Right lobe of liver (tissue), 6 donors: Measurements from ENCODE around the gene TRAF1. TPM values are rescaled to one million over a fixed set of nuclear protein-coding genes. Genes with fewer than 3 reads are reported as not detected.
A peak's percentile ranks its signal among the peaks of the same experiment; 100 is the strongest.

Experiments
- ATAC-seq, 4 donors: fragments of 200-7000 bp; cut with Tn5 transposase; one replicate each; pipeline ENCODE4 v1.9.1; 2020; ENCODE audit warnings: mild to moderate bottlenecking in 4 of 4, moderate library complexity in 4 of 4
- DNase-seq, 3 donors: peaks; one replicate each; pipeline ENCODE4 v3.0.0-alpha.2; 2020
- H3K27ac ChIP-seq, 3 donors: fragments of 200-600 bp; one replicate each; pipeline ENCODE4 v1.8.0; 2022
- H3K27me3 ChIP-seq, 2 donors: fragments of 200-600 bp; one replicate each; pipeline ENCODE4 v1.8.0; 2022
- H3K36me3 ChIP-seq, 4 donors: fragments of 200-600 bp; sonication (generic) in 1 of 4; one replicate each; pipeline versions ENCODE4 v1.5.1 to v1.8.0; 2017 to 2022; ENCODE audit warnings: control low read depth in 1 of 4
- H3K4me1 ChIP-seq, 4 donors: fragments of 200-600 bp; sonication (generic) in 1 of 4; one replicate each; pipeline versions ENCODE4 v1.5.1 to v1.8.0; 2017 to 2022; ENCODE audit warnings: control low read depth in 1 of 4
- H3K4me3 ChIP-seq, 3 donors: fragments of 200-600 bp; one replicate each; pipeline ENCODE4 v1.8.0; 2022
- H3K9me3 ChIP-seq, 4 donors: fragments of 200-600 bp; sonication (generic) in 1 of 4; one replicate each; pipeline versions ENCODE4 v1.5.1 to v1.8.0; 2017 to 2022; ENCODE audit warnings: control low read depth in 1 of 4
- POLR2A ChIP-seq: fragments of 450-650 bp; IDR thresholded peaks from one replicate; pipeline ENCODE4 v1.6.1; 2017; ENCODE audit warnings: antibody characterized with exemption, mild to moderate bottlenecking
- WGBS: methylation state at CpG from one replicate; pipeline ENCODE4 v1.1.6; 2018; ENCODE audit warnings: low coverage, low lambda C conversion rate; ENCODE audit not compliant: insufficient coverage; ENCODE audit errors: missing lambda C conversion rate; 5-methylcytosine and 5-hydroxymethylcytosine counted together
- intact Hi-C, 2 donors: fragments of 100-400 bp; cut with DNase I; formaldehyde crosslinking; loops; one replicate each; pipeline versions ENCODE4 v1.11.2 to v1.14.1; 2022
- total RNA-seq, 6 experiments: library from RNA; depleted of rRNA in 2 of 6; stranded (reverse); fragments of >200 nt in 2 of 6; fragmentation: NEBNext Ultra II Directional in 3 of 6; extraction: Animal tissue kit (Norgen Biotek cat#: 25700) in 3 of 6; gene quantifications; one replicate each; pipeline versions ENCODE4 v1.1.0 to v1.2.4, GENCODE V29; 2016 to 2023
- TF ChIP-seq, protein P1 (sequence below), 4 donors: fragments of 200-600 bp in 3 of 4; fragments of 450-650 bp in 1 of 4; IDR thresholded peaks; one replicate each; pipeline versions ENCODE4 v1.5.1 to v1.8.0; 2016 to 2022; ENCODE audit warnings: antibody characterized with exemption in 4 of 4, mild to moderate bottlenecking in 2 of 4
- donor health status: DM: no; HTN: yes; CAD: no.
- donor health status: DM: no; HTN: no; CAD: no.
- donor health status: DM: no; HTN: no; CAD: no.
- donor health status: DM: no; HTN: yes; CAD: no.
- donor health status: DM: no; HTN: yes; CAD: no.

The TRAF1 gene
- total RNA-seq, 6 experiments from 2014 or later = 0.99 to 2.5 (median 2.1) TPM

DNA sequence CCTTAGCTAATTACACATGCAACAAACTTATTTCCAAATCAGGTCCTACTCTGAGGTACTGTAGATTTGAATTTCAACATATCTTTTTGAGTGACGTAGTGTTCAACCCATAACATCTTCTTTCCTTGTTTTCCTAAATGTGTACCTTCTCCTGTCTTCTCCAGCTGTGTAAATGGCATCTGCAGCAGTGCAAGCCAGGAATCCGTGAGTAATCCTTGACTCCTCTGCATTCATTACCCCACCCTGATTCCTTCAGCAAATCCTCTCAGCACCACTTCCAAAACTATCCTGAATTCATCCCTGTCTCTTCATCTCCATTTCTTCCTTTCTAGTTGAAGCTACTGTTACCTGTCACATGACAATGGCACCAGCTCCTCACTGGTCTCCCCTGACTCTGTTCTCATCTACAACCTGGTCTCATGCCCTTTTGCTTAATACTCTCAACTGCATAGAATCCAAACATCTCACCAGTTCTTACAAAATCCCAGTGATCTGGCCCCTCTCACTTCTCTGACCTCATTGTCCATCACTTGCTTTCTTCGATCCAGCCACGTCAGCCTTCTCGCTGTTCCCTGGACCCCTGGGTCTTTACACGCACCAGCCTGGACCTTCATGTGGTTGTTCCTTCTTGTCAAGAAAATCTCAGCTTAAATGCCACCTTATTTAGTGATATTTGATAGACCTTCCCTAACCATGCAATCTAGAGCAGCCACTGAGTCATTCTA, 14.6 kb upstream of the TRAF1 start:
- Histone ChIP-seq H3K27ac (no peak overlapping the region), H3K27me3 (no peaks in the 10 kb centered on the region), H3K9me3 (no peaks in the 10 kb centered on the region), H3K36me3 (no peaks in the 10 kb centered on the region), H3K4me3 (no peak overlapping the region), H3K4me1 (peaks cover 0 to 41% (median 17%) of the 10 kb centered on the region in 4 donors)
- TF ChIP-seq POLR2A = no peak
- TF ChIP-seq, protein P1, sequence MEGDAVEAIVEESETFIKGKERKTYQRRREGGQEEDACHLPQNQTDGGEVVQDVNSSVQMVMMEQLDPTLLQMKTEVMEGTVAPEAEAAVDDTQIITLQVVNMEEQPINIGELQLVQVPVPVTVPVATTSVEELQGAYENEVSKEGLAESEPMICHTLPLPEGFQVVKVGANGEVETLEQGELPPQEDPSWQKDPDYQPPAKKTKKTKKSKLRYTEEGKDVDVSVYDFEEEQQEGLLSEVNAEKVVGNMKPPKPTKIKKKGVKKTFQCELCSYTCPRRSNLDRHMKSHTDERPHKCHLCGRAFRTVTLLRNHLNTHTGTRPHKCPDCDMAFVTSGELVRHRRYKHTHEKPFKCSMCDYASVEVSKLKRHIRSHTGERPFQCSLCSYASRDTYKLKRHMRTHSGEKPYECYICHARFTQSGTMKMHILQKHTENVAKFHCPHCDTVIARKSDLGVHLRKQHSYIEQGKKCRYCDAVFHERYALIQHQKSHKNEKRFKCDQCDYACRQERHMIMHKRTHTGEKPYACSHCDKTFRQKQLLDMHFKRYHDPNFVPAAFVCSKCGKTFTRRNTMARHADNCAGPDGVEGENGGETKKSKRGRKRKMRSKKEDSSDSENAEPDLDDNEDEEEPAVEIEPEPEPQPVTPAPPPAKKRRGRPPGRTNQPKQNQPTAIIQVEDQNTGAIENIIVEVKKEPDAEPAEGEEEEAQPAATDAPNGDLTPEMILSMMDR (IDR thresholded peaks at IDR 0.05) = no peak
- ATAC-seq = no peak
- DNase-seq = no peak
- WGBS = 76% methylated on average over 6 of the region's 6 CpGs
- intact Hi-C loops = no loop called here

- ATAC-seq (no peak), DNase-seq (no peak)
- 82% methylated on average over 5 of the region's 10 CpGs for WGBS
- intact Hi-C loops = no loop called here
- Histone ChIP-seq H3K4me1 (peaks cover 0 to 48% (median 23%) of the 10 kb centered on the region in 4 donors), H3K9me3 (no peaks in the 10 kb centered on the region), H3K4me3 (no peak overlapping the region), H3K36me3 (no peaks in the 10 kb centered on the region), H3K27me3 (no peaks in the 10 kb centered on the region), H3K27ac (no peak overlapping the region)
- no peak for TF ChIP-seq POLR2A
- TF ChIP-seq, protein P1 (IDR thresholded peaks at IDR 0.05) = no peak
These were observed 14.0 kb upstream of the TRAF1 start for GRCh38 chr9:120940573-120940972.

GRCh38 chr9:120938851-120939250, 12.3 kb upstream of the TRAF1 start:
- Histone ChIP-seq H3K27ac (no peak overlapping the region), H3K4me3 (no peak overlapping the region), H3K36me3 (no peaks in the 10 kb centered on the region), H3K9me3 (no peaks in the 10 kb centered on the region), H3K4me1 (peaks cover 2 to 50% (median 24%) of the 10 kb centered on the region in 4 donors), H3K27me3 (no peaks in the 10 kb centered on the region)
- 97% methylated on average over 3 of the region's 3 CpGs for WGBS
- intact Hi-C loops = loop anchor here (10.0 kb wide), 2 partner anchors 174 to 184 kb away; no protein-coding TSS in a partner anchor
- DNase-seq = no peak
- TF ChIP-seq, protein P1 (IDR thresholded peaks at IDR 0.05) = no peak
- no peak for TF ChIP-seq POLR2A
- ATAC-seq = no peak

DNA sequence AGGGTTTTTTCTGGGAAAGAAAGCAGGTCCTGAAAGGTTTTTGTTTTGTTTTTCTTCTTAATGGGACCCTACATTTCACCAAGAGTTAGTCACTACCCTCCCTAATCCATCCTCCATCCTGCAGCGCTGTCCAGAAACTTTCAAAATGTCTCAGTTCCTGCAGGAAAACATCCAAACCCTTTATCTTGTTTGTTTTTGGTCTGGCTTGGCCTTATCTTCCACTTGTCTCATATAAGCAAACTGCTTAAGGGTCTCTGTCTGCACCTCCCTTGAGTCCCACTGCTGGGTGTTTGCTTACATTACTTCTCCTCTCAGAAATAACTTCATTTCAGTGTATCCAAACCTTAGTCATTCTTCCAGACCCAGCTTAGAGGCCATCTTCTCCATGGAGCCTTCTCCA, 11.0 kb upstream of the TRAF1 start:
- ATAC-seq (no peak), DNase-seq (no peak)
- no peaks in the 10 kb centered on the region for H3K9me3 ChIP-seq
- intact Hi-C loops = loop anchor here (10.0 kb wide), 2 partner anchors 173 to 183 kb away; no protein-coding TSS in a partner anchor
- no peak for TF ChIP-seq POLR2A
- TF ChIP-seq, protein P1 (IDR thresholded peaks at IDR 0.05) = no peak
- H3K27me3 ChIP-seq = no peaks in the 10 kb centered on the region
- H3K27ac ChIP-seq = peak overlapping the region in 2 of 3 donors; percentile 20 to 30
- no peaks in the 10 kb centered on the region for H3K36me3 ChIP-seq
- WGBS = 78% methylated on average over 1 of the region's 1 CpG
- peaks cover 2 to 45% (median 21%) of the 10 kb centered on the region in 4 donors for H3K4me1 ChIP-seq
- no peak overlapping the region for H3K4me3 ChIP-seq
